SU-DHL-6 (cell line): Measurements from ENCODE around the gene SIX5.

Source experiments
- CTCF ChIP-seq: fragments of 200-600 bp; sonication (generic); IDR thresholded peaks from one replicate; pipeline ENCODE4 v1.5.1; 2017; ENCODE audit warnings: antibody characterized with exemption, mild to moderate bottlenecking, low read length, moderate library complexity; ENCODE audit not compliant: insufficient read depth, poor library complexity, severe bottlenecking
- EZH2phosphoT487 ChIP-seq: fragments of 200-600 bp; sonication (generic), shearing (Covaris generic); conservative IDR thresholded peaks from 2 replicates; pipeline ENCODE4 v1.6.1; 2018; ENCODE audit warnings: mild to moderate bottlenecking, antibody characterized with exemption, low read length, moderate library complexity, mixed read lengths

GRCh38 chr19:45766296-45766868 lies 2.7 kb downstream of the SIX5 start:
- no peak for TF ChIP-seq CTCF
- no peak for TF ChIP-seq EZH2phosphoT487
